Measurements from ENCODE around the gene ULK4.

ULK4 gene

GRCh38 chr3:41236228-41236627, 725.7 kb downstream of the ULK4 start:
- Histone ChIP-seq H3K9me3 (no peaks in the 10 kb centered on the region), H3K36me3 (peaks cover 93% of the 10 kb centered on the region), H3K27ac (no peak overlapping the region), H3K4me3 (ENCODE audit: low read depth in 1 of 2, low read length in 1 of 2) (no peak overlapping the region), H3K4me1 (ENCODE audit: control insufficient read depth in 1 of 2, insufficient read depth in 1 of 2, low read depth in 1 of 2, low read length in 1 of 2) (no peaks in the 10 kb centered on the region), H3K27me3 (no peaks in the 10 kb centered on the region)
- TF ChIP-seq CTCF (IDR thresholded peaks at IDR 0.05) = no peak

GRCh38 chr3:41234823-41235721, 726.8 kb downstream of the ULK4 start:
- no peak for TF ChIP-seq CTCF (IDR thresholded peaks at IDR 0.05)
- no peaks in the 10 kb centered on the region for H3K9me3 ChIP-seq
- H3K4me1 ChIP-seq (ENCODE audit: control insufficient read depth in 1 of 2, insufficient read depth in 1 of 2, low read depth in 1 of 2, low read length in 1 of 2) = no peaks in the 10 kb centered on the region
- H3K27ac ChIP-seq = no peak overlapping the region
- H3K4me3 ChIP-seq (ENCODE audit: low read depth in 1 of 2, low read length in 1 of 2) = no peak overlapping the region
- peaks cover 92% of the 10 kb centered on the region for H3K36me3 ChIP-seq
- no peaks in the 10 kb centered on the region for H3K27me3 ChIP-seq

- Histone ChIP-seq H3K36me3 (peaks cover 47% of the 10 kb centered on the region), H3K27me3 (no peaks in the 10 kb centered on the region), H3K4me3 (ENCODE audit: low read depth in 1 of 2, low read length in 1 of 2) (no peak overlapping the region), H3K9me3 (peaks cover 3% of the 10 kb centered on the region), H3K27ac (no peak overlapping the region), H3K4me1 (ENCODE audit: control insufficient read depth in 1 of 2, insufficient read depth in 1 of 2, low read depth in 1 of 2, low read length in 1 of 2) (peaks cover 39 to 43% of the 10 kb centered on the region in 2 experiments)
- TF ChIP-seq CTCF (IDR thresholded peaks at IDR 0.05) = no peak
Observed at GRCh38 chr3:41224120-41224806, 737.6 kb downstream of the ULK4 start.

GRCh38 chr3:41223691-41224090, 738.2 kb downstream of the ULK4 start:
- Histone ChIP-seq H3K36me3 (peaks cover 47% of the 10 kb centered on the region), H3K4me1 (ENCODE audit: control insufficient read depth in 1 of 2, insufficient read depth in 1 of 2, low read depth in 1 of 2, low read length in 1 of 2) (peaks cover 45 to 49% of the 10 kb centered on the region in 2 experiments), H3K9me3 (peaks cover 3% of the 10 kb centered on the region), H3K27ac (no peak overlapping the region), H3K4me3 (ENCODE audit: low read depth in 1 of 2, low read length in 1 of 2) (no peak overlapping the region), H3K27me3 (no peaks in the 10 kb centered on the region)
- TF ChIP-seq CTCF (IDR thresholded peaks at IDR 0.05) = no peak

GRCh38 chr3:41223078-41223477, 738.8 kb downstream of the ULK4 start:
- no peak for TF ChIP-seq CTCF (IDR thresholded peaks at IDR 0.05)
- Histone ChIP-seq H3K4me1 (ENCODE audit: control insufficient read depth in 1 of 2, insufficient read depth in 1 of 2, low read depth in 1 of 2, low read length in 1 of 2) (peaks cover 45 to 55% of the 10 kb centered on the region in 2 experiments), H3K36me3 (peaks cover 43% of the 10 kb centered on the region), H3K27ac (peak overlapping the region; percentile 34), H3K9me3 (peaks cover 3% of the 10 kb centered on the region), H3K4me3 (ENCODE audit: low read depth in 1 of 2, low read length in 1 of 2) (no peak overlapping the region), H3K27me3 (no peaks in the 10 kb centered on the region)

All from neutrophil (primary cell).